ENCODE data around the gene TIMM22.
A peak's percentile ranks its signal among the peaks of the same experiment; 100 is the strongest.
"Not testable (repeated sequence)": the region's sequence is repeated elsewhere in the genome, so short reads cannot be mapped to it uniquely, and the experiment has no call there.

The TIMM22 gene

GRCh38 chr17:971861-972260, 25.1 kb upstream of the TIMM22 start:
- DNase-seq (ENCODE audit: low read depth, low spot score) = not testable (repeated sequence)

- DNase-seq (ENCODE audit: low read depth, low spot score) = no peak
Measured at GRCh38 chr17:973053-973452, 23.9 kb upstream of the TIMM22 start.

- DNase-seq (ENCODE audit: low read depth, low spot score) = not testable (repeated sequence)
Measured at GRCh38 chr17:974778-975177, 22.2 kb upstream of the TIMM22 start.

GRCh38 chr17:975371-975915, 21.5 kb upstream of the TIMM22 start:
- DNase-seq (ENCODE audit: low read depth, low spot score) = no peak

- no peak for DNase-seq (ENCODE audit: low read depth, low spot score)
Measured at GRCh38 chr17:976312-976711, 20.6 kb upstream of the TIMM22 start.

GRCh38 chr17:977166-977565, 19.8 kb upstream of the TIMM22 start:
- DNase-seq (ENCODE audit: low read depth, low spot score) = no peak

- no peak for DNase-seq (ENCODE audit: low read depth, low spot score)
Measured at GRCh38 chr17:978103-979093, 18.5 kb upstream of the TIMM22 start.

- no peak for DNase-seq (ENCODE audit: low read depth, low spot score)
Measured at GRCh38 chr17:979212-979538, 17.8 kb upstream of the TIMM22 start.

GRCh38 chr17:979539-980405, 17.2 kb upstream of the TIMM22 start, which contains the start of gene NXN:
Gene NXN (minus strand): TSS chr17:979776.
- DNase-seq (ENCODE audit: low read depth, low spot score) = peak; percentile 78

GRCh38 chr17:980406-981291, 16.3 kb upstream of the TIMM22 start:
- DNase-seq (ENCODE audit: low read depth, low spot score) = peak; percentile 58

GRCh38 chr17:981292-981658, 15.7 kb upstream of the TIMM22 start:
- no peak for DNase-seq (ENCODE audit: low read depth, low spot score)

- no peak for DNase-seq (ENCODE audit: low read depth, low spot score)
Measured at GRCh38 chr17:983921-984320, 13.0 kb upstream of the TIMM22 start.

- DNase-seq (ENCODE audit: low read depth, low spot score) = no peak
Measured at GRCh38 chr17:986322-986929, 10.5 kb upstream of the TIMM22 start.

GRCh38 chr17:987931-988330, 9.0 kb upstream of the TIMM22 start:
- no peak for DNase-seq (ENCODE audit: low read depth, low spot score)

- DNase-seq (ENCODE audit: low read depth, low spot score) = no peak
Measured at GRCh38 chr17:988561-988960, 8.4 kb upstream of the TIMM22 start.

GRCh38 chr17:992933-993332, 4.0 kb upstream of the TIMM22 start:
- DNase-seq (ENCODE audit: low read depth, low spot score) = no peak

- not testable (repeated sequence) for DNase-seq (ENCODE audit: low read depth, low spot score)
Measured at GRCh38 chr17:995324-995723, 1.6 kb upstream of the TIMM22 start.

GRCh38 chr17:998111-998510, 1.2 kb downstream of the TIMM22 start:
- no peak for DNase-seq (ENCODE audit: low read depth, low spot score)

- no peak for DNase-seq (ENCODE audit: low read depth, low spot score)
Measured at GRCh38 chr17:1000597-1001461, 3.9 kb downstream of the TIMM22 start.
